Peyer's patch (tissue), 4 donors: Measurements from ENCODE around the gene RITA1.

ENCODE experiments used
- CTCF ChIP-seq, 6 experiments: fragments of 450-650 bp in 4 of 6; fragments of 200-600 bp in 2 of 6; sonication (generic) in 1 of 6; IDR thresholded peaks; one replicate each; pipeline ENCODE4 v1.5.1; 2017 to 2019; ENCODE audit warnings: antibody characterized with exemption in 6 of 6, mild to moderate bottlenecking in 3 of 6, moderate library complexity in 1 of 6
- POLR2A ChIP-seq, 2 donors: fragments of 450-650 bp; IDR thresholded peaks; one replicate each; pipeline ENCODE4 v1.5.1; 2017; ENCODE audit warnings: antibody characterized with exemption in 2 of 2, mild to moderate bottlenecking in 2 of 2, moderate library complexity in 2 of 2

GRCh38 chr12:113234483-113234882, 49.0 kb downstream of the RITA1 start:
- TF ChIP-seq CTCF (IDR thresholded peaks at IDR 0.05), result no peak
- TF ChIP-seq POLR2A (IDR thresholded peaks at IDR 0.05), result no peak
